ENCODE measurements around the gene KRTAP5-6.

- TF ChIP-seq GATA2 (IDR thresholded peaks at IDR 0.05; ENCODE audit: low read depth, low read length) (no peak), GATA3 (IDR thresholded peaks at IDR 0.05; ENCODE audit: low read depth, low read length) (no peak)
Observed at GRCh38 chr11:1728301-1728700, 31.3 kb downstream of the KRTAP5-6 start.
